EL (cell line): ENCODE results near the gene UPF3A.
A peak's percentile ranks its signal among the peaks of the same experiment; 100 is the strongest.
"Not testable (repeated sequence)": the region's sequence is repeated elsewhere in the genome, so short reads cannot be mapped to it uniquely, and the experiment has no call there.

Experiments used
- DNase-seq: peaks from one replicate; pipeline ENCODE4 v3.0.0-alpha.2; 2016

Gene UPF3A

GRCh38 chr13:114281351-114282040 lies at the start of gene UPF3A:
UPF3A (plus strand) TSS chr13:114281601; CDS start chr13:114281640, 39 bp downstream.
- DNase-seq: peak; percentile 92

DNA sequence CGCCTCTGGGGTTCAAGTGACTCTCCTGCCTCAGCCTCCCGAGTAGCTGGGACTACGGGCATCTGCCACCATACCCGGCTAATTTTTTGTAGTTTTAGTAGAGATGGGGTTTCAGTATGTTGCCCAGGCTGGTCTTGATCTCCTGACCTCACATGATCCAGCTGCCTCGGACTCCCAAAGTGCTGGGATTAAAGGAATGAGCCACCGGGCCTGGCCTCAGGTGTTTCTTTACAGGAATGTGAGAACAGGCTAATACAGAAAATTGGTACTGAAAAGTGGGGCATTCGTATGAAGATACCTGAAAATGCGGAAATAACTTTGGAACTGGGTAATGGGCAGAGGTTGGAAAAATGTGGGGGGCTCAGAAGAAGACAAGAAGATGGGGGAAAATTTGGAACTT lies 49.5 kb upstream of the UPF3A start:
- no peak for DNase-seq

- no peak for DNase-seq
Measured at GRCh38 chr13:114234266-114234644, 47.1 kb upstream of the UPF3A start.

GRCh38 chr13:114234645-114235421 lies 46.6 kb upstream of the UPF3A start, which contains the start of gene CDC16:
CDC16 (plus strand) TSS chr13:114234897; CDS start chr13:114235085, 188 bp downstream.
- peak; percentile 94 for DNase-seq

GRCh38 chr13:114235697-114236096 lies 45.7 kb upstream of the UPF3A start:
- no peak for DNase-seq

- DNase-seq: no peak
Measured at GRCh38 chr13:114236227-114236626, 45.2 kb upstream of the UPF3A start.

GRCh38 chr13:114237415-114238112 lies 43.8 kb upstream of the UPF3A start:
- no peak for DNase-seq

- DNase-seq: no peak
Measured at GRCh38 chr13:114241918-114242317, 39.5 kb upstream of the UPF3A start.

GRCh38 chr13:114243971-114244370 lies 37.4 kb upstream of the UPF3A start:
- DNase-seq: no peak

DNA sequence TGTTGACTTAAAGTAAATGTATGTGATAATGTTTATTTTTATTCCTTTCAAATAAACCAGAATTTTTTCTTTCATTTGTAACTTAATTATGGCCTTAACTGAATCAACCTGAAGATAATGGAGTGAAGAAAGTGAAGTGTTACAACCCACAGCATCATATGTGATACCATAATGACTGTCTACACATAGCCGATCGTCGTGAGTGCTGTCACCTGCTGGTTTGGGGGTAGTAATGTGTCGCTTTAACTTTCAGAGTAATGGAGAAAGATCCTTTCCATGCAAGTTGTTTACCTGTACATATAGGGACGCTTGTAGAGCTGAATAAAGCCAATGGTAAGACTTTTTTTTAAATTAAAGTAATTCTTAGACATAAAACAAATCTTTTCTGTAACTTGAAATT lies 36.8 kb upstream of the UPF3A start:
- DNase-seq: no peak

- peak; percentile 74 for DNase-seq
Measured at GRCh38 chr13:114248011-114248410, 33.4 kb upstream of the UPF3A start.

DNA sequence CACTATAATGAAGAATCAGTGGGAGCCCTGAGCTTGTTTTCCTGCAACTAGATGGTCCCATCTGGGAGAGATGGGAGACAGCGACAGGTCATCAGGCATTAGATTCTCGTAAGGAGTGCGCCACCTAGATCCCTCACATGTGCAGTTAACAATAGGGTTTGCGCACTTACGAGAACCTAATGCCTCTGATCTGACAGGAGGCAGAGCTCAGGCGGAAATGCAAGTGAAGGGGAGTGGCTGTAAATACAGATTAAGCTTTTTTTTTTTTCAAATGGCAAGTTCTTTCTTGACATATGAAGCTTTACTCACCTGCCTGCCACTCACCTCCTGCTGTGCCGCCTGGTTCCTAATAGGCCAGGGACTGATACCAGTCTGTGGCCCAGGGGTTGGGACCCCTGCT lies 32.3 kb upstream of the UPF3A start:
- no peak for DNase-seq

- DNase-seq: not testable (repeated sequence)
Measured at GRCh38 chr13:114251639-114252440, 29.6 kb upstream of the UPF3A start.

- no peak for DNase-seq
Measured at GRCh38 chr13:114256547-114256946, 24.9 kb upstream of the UPF3A start.

GRCh38 chr13:114257014-114257413 lies 24.4 kb upstream of the UPF3A start:
- no peak for DNase-seq

- no peak for DNase-seq
Measured at GRCh38 chr13:114258589-114258988, 22.8 kb upstream of the UPF3A start.

GRCh38 chr13:114259374-114259773 lies 22.0 kb upstream of the UPF3A start:
- no peak for DNase-seq

DNA sequence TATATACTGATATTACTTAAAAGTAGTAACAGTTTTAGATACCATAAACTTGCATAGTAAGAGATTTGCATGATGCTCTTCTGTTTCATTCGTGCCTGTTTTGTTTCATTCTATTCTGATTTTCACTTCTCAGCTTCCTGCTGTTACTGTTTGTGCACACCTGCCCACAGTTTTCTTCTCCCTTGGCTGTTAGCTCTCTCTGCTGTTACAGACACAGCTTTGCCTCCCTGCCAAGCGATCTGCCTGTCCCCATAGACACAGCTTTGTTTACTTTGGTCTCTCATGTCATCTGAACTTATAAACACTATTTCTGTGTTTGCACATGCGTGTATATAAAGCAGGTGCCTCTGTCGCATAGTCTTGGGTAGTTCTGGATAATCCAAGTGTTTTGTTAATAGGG lies 21.4 kb upstream of the UPF3A start:
- DNase-seq: no peak

- DNase-seq: no peak
Measured at GRCh38 chr13:114260814-114261213, 20.6 kb upstream of the UPF3A start.

GRCh38 chr13:114261328-114261965 lies 20.0 kb upstream of the UPF3A start:
- DNase-seq: no peak

GRCh38 chr13:114263578-114263977 lies 17.8 kb upstream of the UPF3A start:
- DNase-seq: no peak

GRCh38 chr13:114264313-114264712 lies 17.1 kb upstream of the UPF3A start:
- peak; percentile 47 for DNase-seq
